ENCODE measurements around the gene DDOST. TPM values are rescaled to one million over a fixed set of nuclear protein-coding genes. Genes with fewer than 3 reads are reported as not detected.

The DDOST gene
- total and polyA plus RNA-seq, 10 of the 15 experiments (the other 5 are each of a cell fraction or from before 2014, with no cell fraction given), result 100 to 274 (median 201) TPM

DNA sequence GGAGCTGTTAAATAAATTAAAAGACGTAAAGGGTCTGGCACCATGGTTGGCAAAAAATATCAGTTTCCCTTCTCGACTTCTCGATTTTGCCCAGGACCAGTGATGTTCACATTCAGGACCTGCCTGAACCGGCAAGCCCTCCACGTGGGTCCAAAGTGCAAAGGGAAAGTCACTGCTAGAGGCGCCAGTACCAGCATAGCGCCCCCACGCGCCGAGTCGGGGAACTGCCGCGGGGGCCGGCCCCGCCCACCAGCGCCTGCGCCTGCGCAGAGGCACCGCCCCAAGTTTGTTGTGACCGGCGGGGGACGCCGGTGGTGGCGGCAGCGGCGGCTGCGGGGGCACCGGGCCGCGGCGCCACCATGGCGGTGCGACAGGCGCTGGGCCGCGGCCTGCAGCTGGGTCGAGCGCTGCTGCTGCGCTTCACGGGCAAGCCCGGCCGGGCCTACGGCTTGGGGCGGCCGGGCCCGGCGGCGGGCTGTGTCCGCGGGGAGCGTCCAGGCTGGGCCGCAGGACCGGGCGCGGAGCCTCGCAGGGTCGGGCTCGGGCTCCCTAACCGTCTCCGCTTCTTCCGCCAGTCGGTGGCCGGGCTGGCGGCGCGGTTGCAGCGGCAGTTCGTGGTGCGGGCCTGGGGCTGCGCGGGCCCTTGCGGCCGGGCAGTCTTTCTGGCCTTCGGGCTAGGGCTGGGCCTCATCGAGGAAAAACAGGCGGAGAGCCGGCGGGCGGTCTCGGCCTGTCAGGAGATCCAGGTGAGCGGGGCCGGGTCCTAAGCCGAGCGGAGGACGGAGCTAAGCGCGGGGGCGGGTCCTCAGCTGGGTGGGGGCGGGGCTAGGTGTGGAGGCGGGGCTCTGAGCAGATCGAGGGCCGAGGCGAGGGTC, 27.7 kb downstream of the DDOST start, which contains the start of gene PINK1 (continued):
- TF ChIP-seq ZNF687 (IDR thresholded peaks at IDR 0.05) (no peak), BRCA1 (IDR thresholded peaks at IDR 0.05; ENCODE audit: low read depth, low read length) (no peak), SPI1 (IDR thresholded peaks at IDR 0.05; ENCODE audit: borderline replicate concordance, insufficient read depth, low read depth, low read length) (no peak), ZZZ3 (IDR thresholded peaks at IDR 0.05; ENCODE audit: control insufficient read depth, insufficient read length, low read depth) (no peak), BCLAF1 (IDR thresholded peaks at IDR 0.05) (no peak), ESRRA (IDR thresholded peaks at IDR 0.05; ENCODE audit: low read length) (no peak), MEF2B (IDR thresholded peaks at IDR 0.05; ENCODE audit: partially characterized antibody, poor library complexity, severe bottlenecking) (no peak), TBL1XR1 (IDR thresholded peaks at IDR 0.05; ENCODE audit: low read depth, low read length) (no peak), BACH1 (IDR thresholded peaks at IDR 0.05; ENCODE audit: borderline replicate concordance) (peak; percentile 77), ZBED1 (IDR thresholded peaks at IDR 0.05; ENCODE audit: borderline replicate concordance) (no peak), DPF2 (IDR thresholded peaks at IDR 0.05) (peak; percentile 60), NFYB (IDR thresholded peaks at IDR 0.05; ENCODE audit: insufficient read depth, low read depth, low read length) (no peak)
- TF ChIP-seq, protein P1, sequence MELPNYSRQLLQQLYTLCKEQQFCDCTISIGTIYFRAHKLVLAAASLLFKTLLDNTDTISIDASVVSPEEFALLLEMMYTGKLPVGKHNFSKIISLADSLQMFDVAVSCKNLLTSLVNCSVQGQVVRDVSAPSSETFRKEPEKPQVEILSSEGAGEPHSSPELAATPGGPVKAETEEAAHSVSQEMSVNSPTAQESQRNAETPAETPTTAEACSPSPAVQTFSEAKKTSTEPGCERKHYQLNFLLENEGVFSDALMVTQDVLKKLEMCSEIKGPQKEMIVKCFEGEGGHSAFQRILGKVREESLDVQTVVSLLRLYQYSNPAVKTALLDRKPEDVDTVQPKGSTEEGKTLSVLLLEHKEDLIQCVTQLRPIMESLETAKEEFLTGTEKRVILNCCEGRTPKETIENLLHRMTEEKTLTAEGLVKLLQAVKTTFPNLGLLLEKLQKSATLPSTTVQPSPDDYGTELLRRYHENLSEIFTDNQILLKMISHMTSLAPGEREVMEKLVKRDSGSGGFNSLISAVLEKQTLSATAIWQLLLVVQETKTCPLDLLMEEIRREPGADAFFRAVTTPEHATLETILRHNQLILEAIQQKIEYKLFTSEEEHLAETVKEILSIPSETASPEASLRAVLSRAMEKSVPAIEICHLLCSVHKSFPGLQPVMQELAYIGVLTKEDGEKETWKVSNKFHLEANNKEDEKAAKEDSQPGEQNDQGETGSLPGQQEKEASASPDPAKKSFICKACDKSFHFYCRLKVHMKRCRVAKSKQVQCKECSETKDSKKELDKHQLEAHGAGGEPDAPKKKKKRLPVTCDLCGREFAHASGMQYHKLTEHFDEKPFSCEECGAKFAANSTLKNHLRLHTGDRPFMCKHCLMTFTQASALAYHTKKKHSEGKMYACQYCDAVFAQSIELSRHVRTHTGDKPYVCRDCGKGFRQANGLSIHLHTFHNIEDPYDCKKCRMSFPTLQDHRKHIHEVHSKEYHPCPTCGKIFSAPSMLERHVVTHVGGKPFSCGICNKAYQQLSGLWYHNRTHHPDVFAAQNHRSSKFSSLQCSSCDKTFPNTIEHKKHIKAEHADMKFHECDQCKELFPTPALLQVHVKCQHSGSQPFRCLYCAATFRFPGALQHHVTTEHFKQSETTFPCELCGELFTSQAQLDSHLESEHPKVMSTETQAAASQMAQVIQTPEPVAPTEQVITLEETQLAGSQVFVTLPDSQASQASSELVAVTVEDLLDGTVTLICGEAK (IDR thresholded peaks at IDR 0.05; ENCODE audit: borderline replicate concordance), result no peak
- TF ChIP-seq, protein P2, sequence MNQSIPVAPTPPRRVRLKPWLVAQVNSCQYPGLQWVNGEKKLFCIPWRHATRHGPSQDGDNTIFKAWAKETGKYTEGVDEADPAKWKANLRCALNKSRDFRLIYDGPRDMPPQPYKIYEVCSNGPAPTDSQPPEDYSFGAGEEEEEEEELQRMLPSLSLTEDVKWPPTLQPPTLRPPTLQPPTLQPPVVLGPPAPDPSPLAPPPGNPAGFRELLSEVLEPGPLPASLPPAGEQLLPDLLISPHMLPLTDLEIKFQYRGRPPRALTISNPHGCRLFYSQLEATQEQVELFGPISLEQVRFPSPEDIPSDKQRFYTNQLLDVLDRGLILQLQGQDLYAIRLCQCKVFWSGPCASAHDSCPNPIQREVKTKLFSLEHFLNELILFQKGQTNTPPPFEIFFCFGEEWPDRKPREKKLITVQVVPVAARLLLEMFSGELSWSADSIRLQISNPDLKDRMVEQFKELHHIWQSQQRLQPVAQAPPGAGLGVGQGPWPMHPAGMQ (IDR thresholded peaks at IDR 0.05; ENCODE audit: borderline replicate concordance), result no peak
